SIG-M5 (cell line): ENCODE data around the gene SLC22A31.

Source experiments
- DNase-seq: peaks from one replicate; lab custom pipeline; 2025; lab: John Stamatoyannopoulos, UW

The SLC22A31 gene

GRCh38 chr16:89147085-89147817 lies 53.1 kb downstream of the SLC22A31 start:
- DNase-seq = no peak

GRCh38 chr16:89146211-89147005 lies 53.9 kb downstream of the SLC22A31 start:
- DNase-seq = no peak
